DND-41 (cell line): ENCODE results near the gene ANKRD23.

Experiments used
- CTCF ChIP-seq: IDR thresholded peaks from 2 replicates; pipeline ENCODE4 v1.5.1; 2012; ENCODE audit warnings: borderline replicate concordance, low read length, moderate library complexity, mild to moderate bottlenecking; ENCODE audit not compliant: poor library complexity, severe bottlenecking; ENCODE audit errors: extremely low read depth
- EZH2 ChIP-seq: IDR thresholded peaks from 3 replicates; pipeline ENCODE4 v1.6.1; 2012; ENCODE audit warnings: borderline replicate concordance, low read depth, mild to moderate bottlenecking, moderate library complexity, low read length, inconsistent platforms; ENCODE audit not compliant: severe bottlenecking

- TF ChIP-seq CTCF = no peak
- no peak for TF ChIP-seq EZH2
Measured at GRCh38 chr2:96837575-96837974, 6.2 kb downstream of the ANKRD23 start.
